ENCODE results near the gene CDC42EP1.

DNA sequence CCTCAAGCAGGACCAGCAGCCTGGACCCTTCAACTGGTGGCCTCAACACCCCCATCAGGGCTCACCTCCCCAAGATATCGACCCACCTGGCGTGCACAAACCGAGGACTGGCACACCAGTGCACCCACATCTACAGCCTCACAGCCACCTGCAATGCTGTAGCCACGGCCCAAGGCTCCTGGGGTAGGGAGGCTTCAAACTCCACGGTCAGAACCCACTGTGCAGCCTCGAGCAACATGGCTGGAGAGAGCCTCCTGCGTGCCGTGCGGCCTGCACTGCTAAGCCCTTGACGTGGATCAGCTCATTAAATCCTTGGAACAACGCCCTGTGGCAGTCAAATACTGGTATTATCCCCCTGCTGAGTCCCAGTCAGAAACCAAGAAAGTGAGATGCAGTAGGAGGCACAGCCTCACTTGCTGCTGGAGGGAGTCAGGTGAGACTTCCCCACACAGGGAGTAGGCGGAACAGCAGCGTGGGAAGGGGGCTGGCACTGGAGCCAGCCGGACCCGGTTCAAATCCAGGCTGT lies 45.7 kb upstream of the CDC42EP1 start:
- TF ChIP-seq MXI1 (IDR thresholded peaks at IDR 0.05; ENCODE audit: low read depth, low read length) (no peak), CTCF (IDR thresholded peaks at IDR 0.05) (no peak), EZH2phosphoT487 (IDR thresholded peaks at IDR 0.05; ENCODE audit: borderline replicate concordance, low read depth) (no peak)
- TF ChIP-seq, protein P1, sequence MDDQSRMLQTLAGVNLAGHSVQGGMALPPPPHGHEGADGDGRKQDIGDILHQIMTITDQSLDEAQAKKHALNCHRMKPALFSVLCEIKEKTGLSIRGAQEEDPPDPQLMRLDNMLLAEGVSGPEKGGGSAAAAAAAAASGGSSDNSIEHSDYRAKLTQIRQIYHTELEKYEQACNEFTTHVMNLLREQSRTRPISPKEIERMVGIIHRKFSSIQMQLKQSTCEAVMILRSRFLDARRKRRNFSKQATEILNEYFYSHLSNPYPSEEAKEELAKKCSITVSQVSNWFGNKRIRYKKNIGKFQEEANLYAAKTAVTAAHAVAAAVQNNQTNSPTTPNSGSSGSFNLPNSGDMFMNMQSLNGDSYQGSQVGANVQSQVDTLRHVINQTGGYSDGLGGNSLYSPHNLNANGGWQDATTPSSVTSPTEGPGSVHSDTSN (IDR thresholded peaks at IDR 0.05): no peak

All from SK-N-SH (cell line).